OCI-LY3 (cell line): ENCODE measurements around the gene ACOT6.
"Not testable (repeated sequence)": the region's sequence is repeated elsewhere in the genome, so short reads cannot be mapped to it uniquely, and the experiment has no call there.

ENCODE experiments used
- H2AFZ ChIP-seq: fragments of 200-600, 300-600 bp; shearing (Covaris generic); 2 replicates; pipeline ENCODE4 v1.6.0; 2014; ENCODE audit warnings: antibody characterized with exemption, low read depth, low read length
- H3K27ac ChIP-seq: fragments of 200-600, 300-600 bp; sonication (generic); 2 replicates; pipeline ENCODE4 v1.5.1; 2014; ENCODE audit warnings: mild to moderate bottlenecking, low read length, moderate library complexity, mixed read lengths
- H3K27me3 ChIP-seq: fragments of 200-600, 300-600 bp; sonication (generic); 2 replicates; pipeline ENCODE4 v1.6.1; 2014; ENCODE audit warnings: low read depth, low read length, mixed read lengths
- H3K36me3 ChIP-seq: fragments of 200-600, 300-600 bp; sonication (generic); replicated peaks from 2 replicates; pipeline ENCODE3; 2014; ENCODE audit warnings: low read depth, low read length, mixed read lengths
- H3K4me1 ChIP-seq: fragments of 300-600, 200-600 bp; sonication (generic); 2 replicates; pipeline ENCODE4 v1.6.1; 2014; ENCODE audit warnings: low read length, mixed read lengths
- H3K4me2 ChIP-seq: fragments of 200-600, 300-600 bp; sonication (generic); 2 replicates; pipeline ENCODE4 v1.6.1; 2014; ENCODE audit warnings: low read length, mixed read lengths
- H3K4me3 ChIP-seq: fragments of 300-600, 200-600 bp; sonication (generic); 2 replicates; pipeline ENCODE4 v1.5.1; 2014; ENCODE audit warnings: antibody characterized with exemption, mild to moderate bottlenecking, low read length, moderate library complexity
- H3K79me2 ChIP-seq: fragments of 300-600, 200-600 bp; shearing (Covaris generic); 2 replicates; pipeline ENCODE4 v1.6.1; 2014; ENCODE audit warnings: mild to moderate bottlenecking, low read length, mixed read lengths
- H3K9ac ChIP-seq: fragments of 300-600, 200-600 bp; shearing (Covaris generic); 2 replicates; pipeline ENCODE4 v1.6.0; 2014; ENCODE audit warnings: mild to moderate bottlenecking, low read length, moderate library complexity
- H3K9me3 ChIP-seq: fragments of 200-600, 300-600 bp; shearing (Covaris generic); 2 replicates; pipeline ENCODE4 v1.6.1; 2014; ENCODE audit warnings: low read length, mixed read lengths; ENCODE audit not compliant: insufficient read depth
- H4K20me1 ChIP-seq: fragments of 200-600, 300-600 bp; sonication (generic); 2 replicates; pipeline ENCODE4 v1.6.1; 2016; ENCODE audit warnings: low read length, mixed read lengths; ENCODE audit not compliant: insufficient read depth
- EZH2phosphoT487 ChIP-seq: fragments of 200-600 bp; shearing (Covaris generic); IDR thresholded peaks from 2 replicates; pipeline ENCODE4 v1.6.1; 2018; ENCODE audit warnings: antibody characterized with exemption, mixed run types, low read depth
- TF ChIP-seq, protein P1 (sequence below): fragments of 200-600, 300-600 bp; sonication (generic); IDR thresholded peaks from 2 replicates; pipeline ENCODE4 v1.5.1; 2014; ENCODE audit warnings: antibody characterized with exemption, low read length, low read depth

The ACOT6 gene

DNA sequence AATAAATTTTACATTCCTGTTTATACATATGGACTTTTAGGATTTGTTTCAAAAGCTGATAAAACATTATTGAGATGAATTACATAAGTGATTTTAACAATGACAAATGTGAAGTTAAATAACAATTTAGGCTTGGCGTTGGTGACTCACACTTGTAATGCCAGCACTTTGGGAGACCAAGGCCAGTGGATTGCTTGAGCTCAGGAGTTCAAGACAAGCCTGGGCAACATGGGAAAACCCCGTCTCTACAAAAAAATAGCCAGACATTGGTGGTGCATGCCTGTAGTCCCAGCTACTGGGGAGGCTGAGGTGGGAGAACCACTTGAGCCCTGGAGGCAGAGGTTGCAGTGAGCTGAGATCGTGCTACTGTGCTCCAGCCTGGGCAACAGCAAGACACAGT is 35.9 kb upstream of the ACOT6 start:
- Histone ChIP-seq H4K20me1 (peaks cover under 1% of the 10 kb centered on the region; the same call in 1 of the 2 replicates), H3K4me2 (no peak overlapping the region), H3K79me2 (no peaks in the 10 kb centered on the region), H3K27me3 (no peaks in the 10 kb centered on the region), H3K4me3 (no peak overlapping the region), H3K4me1 (peaks cover 15% of the 10 kb centered on the region), H2AFZ (no peak overlapping the region), H3K9ac (no peak overlapping the region), H3K9me3 (no peaks in the 10 kb centered on the region), H3K27ac (no peak overlapping the region), H3K36me3 (peaks cover 3% of the 10 kb centered on the region)
- TF ChIP-seq, protein P1, sequence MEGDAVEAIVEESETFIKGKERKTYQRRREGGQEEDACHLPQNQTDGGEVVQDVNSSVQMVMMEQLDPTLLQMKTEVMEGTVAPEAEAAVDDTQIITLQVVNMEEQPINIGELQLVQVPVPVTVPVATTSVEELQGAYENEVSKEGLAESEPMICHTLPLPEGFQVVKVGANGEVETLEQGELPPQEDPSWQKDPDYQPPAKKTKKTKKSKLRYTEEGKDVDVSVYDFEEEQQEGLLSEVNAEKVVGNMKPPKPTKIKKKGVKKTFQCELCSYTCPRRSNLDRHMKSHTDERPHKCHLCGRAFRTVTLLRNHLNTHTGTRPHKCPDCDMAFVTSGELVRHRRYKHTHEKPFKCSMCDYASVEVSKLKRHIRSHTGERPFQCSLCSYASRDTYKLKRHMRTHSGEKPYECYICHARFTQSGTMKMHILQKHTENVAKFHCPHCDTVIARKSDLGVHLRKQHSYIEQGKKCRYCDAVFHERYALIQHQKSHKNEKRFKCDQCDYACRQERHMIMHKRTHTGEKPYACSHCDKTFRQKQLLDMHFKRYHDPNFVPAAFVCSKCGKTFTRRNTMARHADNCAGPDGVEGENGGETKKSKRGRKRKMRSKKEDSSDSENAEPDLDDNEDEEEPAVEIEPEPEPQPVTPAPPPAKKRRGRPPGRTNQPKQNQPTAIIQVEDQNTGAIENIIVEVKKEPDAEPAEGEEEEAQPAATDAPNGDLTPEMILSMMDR, result no peak

DNA sequence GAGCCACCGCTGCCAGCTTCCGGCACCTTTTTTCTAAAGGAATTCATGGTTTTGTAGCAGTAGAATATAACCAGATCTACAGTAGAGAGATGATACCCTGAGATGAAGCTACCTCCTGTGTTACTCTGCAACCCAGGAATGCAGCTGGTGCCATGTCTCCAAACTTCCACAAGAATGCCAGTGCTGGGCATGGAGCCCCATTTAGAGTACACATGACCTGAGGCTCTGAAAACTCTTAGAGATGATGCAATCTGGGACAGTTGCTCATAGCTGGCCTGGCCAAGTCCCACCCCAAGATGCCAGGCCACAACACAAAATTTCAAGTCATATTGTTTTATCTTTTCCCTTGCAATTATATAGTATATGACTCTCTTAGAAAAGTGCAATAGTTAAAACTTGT is 35.1 kb upstream of the ACOT6 start:
- H3K79me2 ChIP-seq, H3K27me3 ChIP-seq, H4K20me1 ChIP-seq, H3K9me3 ChIP-seq, H3K4me2 ChIP-seq, H2AFZ ChIP-seq, H3K36me3 ChIP-seq, H3K9ac ChIP-seq, H3K4me3 ChIP-seq, H3K27ac ChIP-seq: not testable (repeated sequence)
- H3K4me1 ChIP-seq, result peaks cover 11% of the 10 kb centered on the region

DNA sequence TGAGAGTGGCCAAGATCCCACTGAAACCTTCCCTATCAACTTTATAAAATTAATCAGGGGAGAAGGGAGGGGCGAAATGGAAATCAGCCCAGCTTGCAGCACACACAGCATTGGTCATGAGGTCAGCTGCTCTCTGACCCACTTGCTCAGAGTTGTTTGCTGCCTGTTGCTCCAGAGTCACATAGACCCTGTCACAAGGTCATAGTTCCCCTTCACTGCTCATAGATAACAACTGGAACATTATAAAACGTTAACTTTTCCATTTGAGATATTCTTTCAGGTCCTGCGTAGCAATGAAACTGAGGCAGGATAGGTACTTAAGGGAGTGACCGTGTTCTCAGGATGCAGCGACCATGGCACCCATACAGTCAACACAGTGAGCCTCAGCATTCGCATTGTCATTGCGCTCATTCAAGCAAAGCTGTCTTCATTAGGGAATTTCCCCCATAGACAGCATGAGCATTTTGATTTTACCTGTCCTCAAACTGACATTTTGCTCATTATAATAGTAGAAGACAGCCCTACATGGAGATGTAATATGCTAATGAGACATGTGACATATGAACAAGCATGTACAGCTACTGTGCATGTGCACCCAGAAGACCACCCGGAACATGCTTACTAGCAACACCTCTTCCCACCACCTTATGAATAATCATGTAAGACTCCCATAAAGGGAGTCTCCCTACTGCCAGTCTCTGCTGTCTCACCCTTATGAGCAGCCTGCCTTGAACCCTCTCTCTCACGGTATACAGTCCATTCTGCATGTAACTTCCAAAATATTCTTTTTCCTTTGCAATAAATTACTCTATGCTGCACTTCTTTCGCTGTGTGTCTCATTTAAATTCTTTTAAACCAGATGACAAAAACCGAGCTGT is 30.0 kb upstream of the ACOT6 start:
- not testable (repeated sequence) for H4K20me1 ChIP-seq, H3K9me3 ChIP-seq, H3K79me2 ChIP-seq

DNA sequence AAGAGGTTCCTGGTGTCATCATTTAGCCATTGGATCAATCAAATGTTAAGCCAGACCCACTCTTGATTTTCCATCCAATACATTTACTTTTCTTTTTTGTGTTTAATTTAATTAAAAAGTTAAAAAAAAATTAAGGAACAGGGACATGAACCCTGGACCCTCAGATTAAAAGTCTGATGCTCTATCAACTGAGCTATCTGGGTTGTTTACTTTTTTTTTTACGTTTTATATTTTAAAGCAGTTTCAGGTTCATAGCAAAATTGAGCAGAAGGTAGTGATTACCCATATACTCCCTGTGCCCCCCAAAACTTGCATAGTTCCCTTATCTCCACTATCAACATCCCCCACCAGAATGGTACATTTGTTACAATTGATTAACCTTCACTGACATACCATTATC is 23.6 kb upstream of the ACOT6 start:
- no peak for TF ChIP-seq EZH2phosphoT487
- TF ChIP-seq, protein P1, result no peak
- Histone ChIP-seq H3K9me3 (no peaks in the 10 kb centered on the region), H3K4me3 (no peak overlapping the region), H3K9ac (no peak overlapping the region), H3K4me1 (peaks cover 2% of the 10 kb centered on the region; the same call in 1 of the 2 replicates), H3K36me3 (no peaks in the 10 kb centered on the region), H3K27ac (no peak overlapping the region), H3K4me2 (no peak overlapping the region), H4K20me1 (no peaks in the 10 kb centered on the region), H2AFZ (no peak overlapping the region), H3K27me3 (no peaks in the 10 kb centered on the region; the same call in 1 of the 2 replicates), H3K79me2 (no peaks in the 10 kb centered on the region)

More for the DNA sequence above, 30.0 kb upstream of the ACOT6 start:
- not testable (repeated sequence) for H3K9ac ChIP-seq, H3K4me2 ChIP-seq, H3K4me1 ChIP-seq, H3K27ac ChIP-seq, H3K4me3 ChIP-seq, H2AFZ ChIP-seq, H3K36me3 ChIP-seq, H3K27me3 ChIP-seq

DNA sequence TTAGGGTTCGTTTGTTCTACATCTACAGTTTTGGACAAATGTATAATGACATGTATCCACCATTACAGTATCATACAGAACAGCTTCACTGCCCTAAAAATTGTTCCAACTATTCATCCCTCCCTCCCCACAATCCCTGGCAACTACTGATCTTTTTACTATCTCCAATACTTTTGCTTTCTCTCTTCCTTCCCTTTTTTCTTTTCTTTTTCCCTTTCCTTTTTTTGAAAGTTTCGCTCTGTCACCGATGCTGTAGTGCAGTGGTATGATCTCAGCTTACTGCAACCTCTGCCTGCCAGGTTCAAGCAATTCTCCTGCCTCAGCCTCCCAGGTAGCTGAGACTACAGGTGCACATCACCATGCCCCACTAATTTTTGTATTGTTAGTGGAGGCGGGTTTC is 23.2 kb upstream of the ACOT6 start:
- TF ChIP-seq, protein P1, result no peak
- TF ChIP-seq EZH2phosphoT487, result no peak
- Histone ChIP-seq H3K9me3 (no peaks in the 10 kb centered on the region), H3K36me3 (no peaks in the 10 kb centered on the region), H3K4me2 (no peak overlapping the region), H3K9ac (no peak overlapping the region), H3K79me2 (no peaks in the 10 kb centered on the region), H3K4me3 (no peak overlapping the region), H3K4me1 (peaks cover 3% of the 10 kb centered on the region; the same call in 1 of the 2 replicates), H4K20me1 (no peaks in the 10 kb centered on the region), H2AFZ (no peak overlapping the region), H3K27ac (no peak overlapping the region), H3K27me3 (no peaks in the 10 kb centered on the region; the same call in 1 of the 2 replicates)

DNA sequence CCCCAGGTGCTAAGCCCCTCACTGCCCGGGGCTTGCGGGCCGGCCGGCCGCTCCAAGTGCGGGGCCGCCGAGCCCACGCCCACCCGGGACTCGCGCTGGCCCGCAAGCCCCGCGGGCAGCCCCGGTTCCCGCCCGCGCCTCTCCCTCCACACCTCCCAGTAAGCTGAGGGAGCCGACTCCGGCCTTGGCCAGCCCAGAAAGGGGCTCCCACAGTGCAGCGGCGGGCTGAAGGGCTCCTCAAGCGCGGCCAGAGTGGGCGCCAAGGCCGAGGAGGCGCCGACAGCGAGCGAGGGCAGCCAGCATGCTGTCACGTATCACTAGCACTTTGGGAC is 21.7 kb upstream of the ACOT6 start:
- not testable (repeated sequence) for H3K27ac ChIP-seq, H4K20me1 ChIP-seq, H3K9me3 ChIP-seq, H3K4me1 ChIP-seq, H2AFZ ChIP-seq, H3K27me3 ChIP-seq, H3K9ac ChIP-seq, H3K4me3 ChIP-seq, H3K4me2 ChIP-seq, H3K36me3 ChIP-seq, H3K79me2 ChIP-seq
